Measurements from ENCODE around the gene HOXD9.

- TF ChIP-seq SMAD4 (CRISPR knock-in tag; IDR thresholded peaks at IDR 0.05) (no peak), NR3C1 (CRISPR knock-in tag; conservative IDR thresholded peaks at IDR 0.05; ENCODE audit: low read depth) (no peak), ETV6 (CRISPR knock-in tag; IDR thresholded peaks at IDR 0.05) (no peak), ZNF121 (CRISPR knock-in tag; IDR thresholded peaks at IDR 0.05) (no peak), ESRRA (CRISPR knock-in tag; IDR thresholded peaks at IDR 0.05; ENCODE audit: borderline replicate concordance) (no peak), ZNF219 (CRISPR knock-in tag; IDR thresholded peaks at IDR 0.05; ENCODE audit: borderline replicate concordance) (no peak)
- TF ChIP-seq, protein P1, sequence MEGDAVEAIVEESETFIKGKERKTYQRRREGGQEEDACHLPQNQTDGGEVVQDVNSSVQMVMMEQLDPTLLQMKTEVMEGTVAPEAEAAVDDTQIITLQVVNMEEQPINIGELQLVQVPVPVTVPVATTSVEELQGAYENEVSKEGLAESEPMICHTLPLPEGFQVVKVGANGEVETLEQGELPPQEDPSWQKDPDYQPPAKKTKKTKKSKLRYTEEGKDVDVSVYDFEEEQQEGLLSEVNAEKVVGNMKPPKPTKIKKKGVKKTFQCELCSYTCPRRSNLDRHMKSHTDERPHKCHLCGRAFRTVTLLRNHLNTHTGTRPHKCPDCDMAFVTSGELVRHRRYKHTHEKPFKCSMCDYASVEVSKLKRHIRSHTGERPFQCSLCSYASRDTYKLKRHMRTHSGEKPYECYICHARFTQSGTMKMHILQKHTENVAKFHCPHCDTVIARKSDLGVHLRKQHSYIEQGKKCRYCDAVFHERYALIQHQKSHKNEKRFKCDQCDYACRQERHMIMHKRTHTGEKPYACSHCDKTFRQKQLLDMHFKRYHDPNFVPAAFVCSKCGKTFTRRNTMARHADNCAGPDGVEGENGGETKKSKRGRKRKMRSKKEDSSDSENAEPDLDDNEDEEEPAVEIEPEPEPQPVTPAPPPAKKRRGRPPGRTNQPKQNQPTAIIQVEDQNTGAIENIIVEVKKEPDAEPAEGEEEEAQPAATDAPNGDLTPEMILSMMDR (IDR thresholded peaks at IDR 0.05) = no peak
- TF ChIP-seq, protein P2, sequence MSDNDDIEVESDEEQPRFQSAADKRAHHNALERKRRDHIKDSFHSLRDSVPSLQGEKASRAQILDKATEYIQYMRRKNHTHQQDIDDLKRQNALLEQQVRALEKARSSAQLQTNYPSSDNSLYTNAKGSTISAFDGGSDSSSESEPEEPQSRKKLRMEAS (CRISPR knock-in tag; IDR thresholded peaks at IDR 0.05) = no peak
- TF ChIP-seq, protein P3, sequence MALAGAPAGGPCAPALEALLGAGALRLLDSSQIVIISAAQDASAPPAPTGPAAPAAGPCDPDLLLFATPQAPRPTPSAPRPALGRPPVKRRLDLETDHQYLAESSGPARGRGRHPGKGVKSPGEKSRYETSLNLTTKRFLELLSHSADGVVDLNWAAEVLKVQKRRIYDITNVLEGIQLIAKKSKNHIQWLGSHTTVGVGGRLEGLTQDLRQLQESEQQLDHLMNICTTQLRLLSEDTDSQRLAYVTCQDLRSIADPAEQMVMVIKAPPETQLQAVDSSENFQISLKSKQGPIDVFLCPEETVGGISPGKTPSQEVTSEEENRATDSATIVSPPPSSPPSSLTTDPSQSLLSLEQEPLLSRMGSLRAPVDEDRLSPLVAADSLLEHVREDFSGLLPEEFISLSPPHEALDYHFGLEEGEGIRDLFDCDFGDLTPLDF (CRISPR knock-in tag; IDR thresholded peaks at IDR 0.05) = no peak
- TF ChIP-seq, protein P4, sequence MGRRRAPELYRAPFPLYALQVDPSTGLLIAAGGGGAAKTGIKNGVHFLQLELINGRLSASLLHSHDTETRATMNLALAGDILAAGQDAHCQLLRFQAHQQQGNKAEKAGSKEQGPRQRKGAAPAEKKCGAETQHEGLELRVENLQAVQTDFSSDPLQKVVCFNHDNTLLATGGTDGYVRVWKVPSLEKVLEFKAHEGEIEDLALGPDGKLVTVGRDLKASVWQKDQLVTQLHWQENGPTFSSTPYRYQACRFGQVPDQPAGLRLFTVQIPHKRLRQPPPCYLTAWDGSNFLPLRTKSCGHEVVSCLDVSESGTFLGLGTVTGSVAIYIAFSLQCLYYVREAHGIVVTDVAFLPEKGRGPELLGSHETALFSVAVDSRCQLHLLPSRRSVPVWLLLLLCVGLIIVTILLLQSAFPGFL (CRISPR knock-in tag; IDR thresholded peaks at IDR 0.05; ENCODE audit: borderline replicate concordance) = no peak
Measured at GRCh38 chr2:176102309-176102866, 20.1 kb upstream of the HOXD9 start.

Data from WTC11 (cell line).